Measurements from ENCODE around the gene ELF5.

GRCh38 chr11:34438529-34439507, 74.8 kb downstream of the ELF5 start, which contains the start of gene CAT:
- TF ChIP-seq, protein P1, sequence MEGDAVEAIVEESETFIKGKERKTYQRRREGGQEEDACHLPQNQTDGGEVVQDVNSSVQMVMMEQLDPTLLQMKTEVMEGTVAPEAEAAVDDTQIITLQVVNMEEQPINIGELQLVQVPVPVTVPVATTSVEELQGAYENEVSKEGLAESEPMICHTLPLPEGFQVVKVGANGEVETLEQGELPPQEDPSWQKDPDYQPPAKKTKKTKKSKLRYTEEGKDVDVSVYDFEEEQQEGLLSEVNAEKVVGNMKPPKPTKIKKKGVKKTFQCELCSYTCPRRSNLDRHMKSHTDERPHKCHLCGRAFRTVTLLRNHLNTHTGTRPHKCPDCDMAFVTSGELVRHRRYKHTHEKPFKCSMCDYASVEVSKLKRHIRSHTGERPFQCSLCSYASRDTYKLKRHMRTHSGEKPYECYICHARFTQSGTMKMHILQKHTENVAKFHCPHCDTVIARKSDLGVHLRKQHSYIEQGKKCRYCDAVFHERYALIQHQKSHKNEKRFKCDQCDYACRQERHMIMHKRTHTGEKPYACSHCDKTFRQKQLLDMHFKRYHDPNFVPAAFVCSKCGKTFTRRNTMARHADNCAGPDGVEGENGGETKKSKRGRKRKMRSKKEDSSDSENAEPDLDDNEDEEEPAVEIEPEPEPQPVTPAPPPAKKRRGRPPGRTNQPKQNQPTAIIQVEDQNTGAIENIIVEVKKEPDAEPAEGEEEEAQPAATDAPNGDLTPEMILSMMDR (IDR thresholded peaks at IDR 0.05; ENCODE audit: poor library complexity, severe bottlenecking), result no peak
- TF ChIP-seq EZH2 (IDR thresholded peaks at IDR 0.05; ENCODE audit: borderline replicate concordance, insufficient read depth, low read length, poor library complexity, severe bottlenecking) (no peak), POLR2AphosphoS5 (IDR thresholded peaks at IDR 0.05) (peak; percentile 66), REST (IDR thresholded peaks at IDR 0.05; ENCODE audit: borderline replicate concordance) (peak; percentile 44), EP300 (conservative IDR thresholded peaks at IDR 0.05; ENCODE audit: poor library complexity, severe bottlenecking) (peak; percentile 40), TAF1 (IDR thresholded peaks at IDR 0.05; ENCODE audit: low read depth) (peak; percentile 41), RAD21 (conservative IDR thresholded peaks at IDR 0.05) (no peak)

All from neural cell (in vitro differentiated cells).